Neural cell (in vitro differentiated cells): ENCODE results near the gene PTPRB. TPM values are rescaled to one million over a fixed set of nuclear protein-coding genes. Genes with fewer than 3 reads are reported as not detected.

ENCODE experiments used
- H2AFZ ChIP-seq: fragments of 200-600, 300-800 bp; sonication (generic), shearing (Covaris generic); 2 replicates; pipeline ENCODE4 v1.6.0; 2014; ENCODE audit warnings: low read depth, mild to moderate bottlenecking, antibody characterized with exemption, low read length, moderate library complexity
- H3F3A ChIP-seq: fragments of 200-600 bp; shearing (Covaris generic); 2 replicates; pipeline ENCODE4 v1.6.1; 2016; ENCODE audit warnings: mild to moderate bottlenecking, moderate library complexity, mixed read lengths, antibody characterized with exemption, low read length; ENCODE audit not compliant: insufficient read depth, poor library complexity, severe bottlenecking
- H3K27ac ChIP-seq: fragments of 200-600, 300-800 bp; sonication (generic), shearing (Covaris generic); 2 replicates; pipeline ENCODE4 v1.5.1; 2014; ENCODE audit warnings: mild to moderate bottlenecking, low read length, moderate library complexity
- H3K27me3 ChIP-seq: fragments of 300-800, 200-600 bp; sonication (generic), shearing (Covaris generic); 2 replicates; pipeline ENCODE4 v1.6.0; 2014; ENCODE audit warnings: mild to moderate bottlenecking, low read depth, low read length, moderate library complexity; ENCODE audit not compliant: insufficient read depth
- H3K36me3 ChIP-seq: fragments of 300-800, 200-600 bp; sonication (generic), shearing (Covaris generic); 2 replicates; pipeline ENCODE4 v1.5.1; 2014; ENCODE audit warnings: mild to moderate bottlenecking, antibody characterized with exemption, low read length, moderate library complexity; ENCODE audit not compliant: insufficient read depth
- H3K4me2 ChIP-seq: fragments of 300-800, 200-600 bp; sonication (generic), shearing (Covaris generic); 2 replicates; pipeline ENCODE4 v1.6.0; 2014; ENCODE audit warnings: mild to moderate bottlenecking, low read length
- H3K4me3 ChIP-seq: fragments of 300-800, 200-600 bp; sonication (generic), shearing (Covaris generic); 2 replicates; pipeline ENCODE4 v1.5.1; 2014; ENCODE audit warnings: mild to moderate bottlenecking, low read length, moderate library complexity
- H3K79me2 ChIP-seq: fragments of 200-600 bp; shearing (Covaris generic); replicated peaks from 2 replicates; pipeline ENCODE4 v1.6.0; 2014; ENCODE audit warnings: mild to moderate bottlenecking, low read length, moderate library complexity; ENCODE audit not compliant: insufficient read depth
- H3K9ac ChIP-seq: fragments of 300-800, 200-600 bp; sonication (generic), shearing (Covaris generic); 2 replicates; pipeline ENCODE4 v1.6.1; 2016; ENCODE audit warnings: mild to moderate bottlenecking, low read length, mixed read lengths
- H3K9me2 ChIP-seq: fragments of 200-600 bp; shearing (Covaris generic); 2 replicates; pipeline ENCODE4 v1.6.1; 2016; ENCODE audit warnings: mild to moderate bottlenecking, low read length, mixed read lengths; ENCODE audit not compliant: insufficient read depth
- H3K9me3 ChIP-seq: fragments of 200-600, 300-800 bp; sonication (generic), shearing (Covaris generic); 2 replicates; pipeline ENCODE4 v1.6.1; 2016; ENCODE audit warnings: mild to moderate bottlenecking, mixed run types, low read length, moderate library complexity, mixed read lengths
- H4K20me1 ChIP-seq: fragments of 200-600 bp; shearing (Covaris generic); 2 replicates; pipeline ENCODE4 v1.6.1; 2016; ENCODE audit warnings: mild to moderate bottlenecking, mixed run types; ENCODE audit not compliant: insufficient read depth
- EP300 ChIP-seq: fragments of 450-650 bp; conservative IDR thresholded peaks from 2 replicates; pipeline ENCODE4 v1.6.1; 2014; ENCODE audit warnings: antibody characterized with exemption, mild to moderate bottlenecking, moderate library complexity; ENCODE audit not compliant: poor library complexity, severe bottlenecking
- EZH2 ChIP-seq: fragments of 200-600, 300-800 bp; shearing (Covaris generic), sonication (generic); IDR thresholded peaks from 2 replicates; pipeline ENCODE4 v1.6.1; 2014; ENCODE audit warnings: antibody characterized with exemption, low read length, borderline replicate concordance, mild to moderate bottlenecking; ENCODE audit not compliant: insufficient read depth, poor library complexity, severe bottlenecking
- MXI1 ChIP-seq: fragments of 450-650 bp; conservative IDR thresholded peaks from 2 replicates; pipeline ENCODE4 v1.6.1; 2014; ENCODE audit warnings: antibody characterized with exemption, mild to moderate bottlenecking; ENCODE audit not compliant: poor library complexity, severe bottlenecking
- POLR2AphosphoS5 ChIP-seq: IDR thresholded peaks from 2 replicates; pipeline ENCODE4 v1.6.1; 2012
- RAD21 ChIP-seq: fragments of 450-650 bp; conservative IDR thresholded peaks from 2 replicates; pipeline ENCODE4 v1.6.1; 2014; ENCODE audit warnings: antibody characterized with exemption, mild to moderate bottlenecking, moderate library complexity
- REST ChIP-seq: IDR thresholded peaks from 2 replicates; pipeline ENCODE4 v1.6.1; 2012; ENCODE audit warnings: borderline replicate concordance
- SMC3 ChIP-seq: fragments of 450-650 bp; conservative IDR thresholded peaks from 2 replicates; pipeline ENCODE4 v1.6.1; 2014; ENCODE audit warnings: antibody characterized with exemption, mild to moderate bottlenecking, moderate library complexity; ENCODE audit not compliant: poor library complexity
- TAF1 ChIP-seq: IDR thresholded peaks from 2 replicates; pipeline ENCODE4 v1.6.1; 2012; ENCODE audit warnings: low read depth
- polyA plus RNA-seq: library from polyadenylated mRNA; depleted of rRNA; stranded (reverse); fragments of >200 nt; gene quantifications from 2 replicates; pipeline ENCODE4 v1.2.3, GENCODE V29; 2014
- TF ChIP-seq, protein P1 (sequence below): fragments of 450-650 bp; IDR thresholded peaks from 2 replicates; pipeline ENCODE4 v1.5.1; 2014; ENCODE audit warnings: antibody characterized with exemption, mild to moderate bottlenecking, moderate library complexity; ENCODE audit not compliant: poor library complexity, severe bottlenecking

Gene PTPRB
- polyA plus RNA-seq, 1 donor from 2014 or later = 0.26 TPM

DNA sequence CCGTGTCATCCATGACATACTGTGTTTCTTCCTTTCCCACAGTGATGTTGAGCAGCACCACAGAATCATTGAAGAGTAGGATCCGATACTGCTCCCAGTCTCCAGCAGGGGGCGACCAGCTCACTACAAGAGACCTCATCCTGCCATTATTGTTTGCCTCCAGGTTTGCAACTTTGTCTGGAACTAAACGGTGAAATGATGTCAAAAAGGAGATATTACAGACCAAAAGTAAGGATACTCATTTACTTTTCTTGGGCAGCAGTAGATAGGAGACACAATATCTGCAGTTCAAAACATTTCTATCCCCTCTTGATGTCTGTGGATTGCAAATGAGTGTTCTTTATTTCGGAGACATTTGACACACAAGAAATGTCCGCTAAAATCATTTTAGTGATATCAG lies 47.2 kb downstream of the PTPRB start:
- no peak overlapping the region for H3K4me3 ChIP-seq
- H2AFZ ChIP-seq = no peak overlapping the region
- no peaks in the 10 kb centered on the region for H3F3A ChIP-seq
- no peaks in the 10 kb centered on the region for H3K9me2 ChIP-seq
- no peaks in the 10 kb centered on the region for H3K27me3 ChIP-seq
- no peaks in the 10 kb centered on the region for H3K79me2 ChIP-seq
- H3K36me3 ChIP-seq = no peaks in the 10 kb centered on the region
- H3K9me3 ChIP-seq = no peaks in the 10 kb centered on the region
- no peaks in the 10 kb centered on the region for H4K20me1 ChIP-seq
- no peak overlapping the region for H3K9ac ChIP-seq
- H3K27ac ChIP-seq = no peak overlapping the region
- no peak overlapping the region for H3K4me2 ChIP-seq
- TF ChIP-seq POLR2AphosphoS5 (no peak), REST (no peak), EZH2 (no peak), SMC3 (peak; percentile 71), RAD21 (peak; percentile 63)
- TF ChIP-seq, protein P1, sequence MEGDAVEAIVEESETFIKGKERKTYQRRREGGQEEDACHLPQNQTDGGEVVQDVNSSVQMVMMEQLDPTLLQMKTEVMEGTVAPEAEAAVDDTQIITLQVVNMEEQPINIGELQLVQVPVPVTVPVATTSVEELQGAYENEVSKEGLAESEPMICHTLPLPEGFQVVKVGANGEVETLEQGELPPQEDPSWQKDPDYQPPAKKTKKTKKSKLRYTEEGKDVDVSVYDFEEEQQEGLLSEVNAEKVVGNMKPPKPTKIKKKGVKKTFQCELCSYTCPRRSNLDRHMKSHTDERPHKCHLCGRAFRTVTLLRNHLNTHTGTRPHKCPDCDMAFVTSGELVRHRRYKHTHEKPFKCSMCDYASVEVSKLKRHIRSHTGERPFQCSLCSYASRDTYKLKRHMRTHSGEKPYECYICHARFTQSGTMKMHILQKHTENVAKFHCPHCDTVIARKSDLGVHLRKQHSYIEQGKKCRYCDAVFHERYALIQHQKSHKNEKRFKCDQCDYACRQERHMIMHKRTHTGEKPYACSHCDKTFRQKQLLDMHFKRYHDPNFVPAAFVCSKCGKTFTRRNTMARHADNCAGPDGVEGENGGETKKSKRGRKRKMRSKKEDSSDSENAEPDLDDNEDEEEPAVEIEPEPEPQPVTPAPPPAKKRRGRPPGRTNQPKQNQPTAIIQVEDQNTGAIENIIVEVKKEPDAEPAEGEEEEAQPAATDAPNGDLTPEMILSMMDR = peak; percentile 66

DNA sequence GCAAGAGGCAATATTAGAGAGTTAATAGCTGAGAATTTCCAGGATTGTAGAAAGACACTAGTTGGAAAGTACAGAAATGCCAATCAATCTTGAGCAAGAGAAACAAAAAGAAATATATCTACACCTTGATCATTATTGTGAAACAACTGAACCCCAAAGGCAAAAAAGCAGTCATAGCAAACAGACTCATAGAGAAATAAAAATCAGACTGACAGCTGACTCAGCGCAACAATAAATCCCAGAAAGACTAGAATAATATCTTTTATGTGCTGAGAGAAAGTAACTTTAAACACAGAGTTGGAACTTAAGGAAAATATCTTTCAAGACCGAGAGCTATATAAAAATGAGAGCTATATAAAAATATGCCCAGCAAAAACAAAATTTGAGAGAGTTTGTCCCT lies 52.9 kb downstream of the PTPRB start:
- Histone ChIP-seq H3K36me3 (no peaks in the 10 kb centered on the region), H3K4me3 (no peak overlapping the region), H4K20me1 (no peaks in the 10 kb centered on the region), H3K9me3 (no peaks in the 10 kb centered on the region), H3K27ac (no peak overlapping the region), H3K9me2 (no peaks in the 10 kb centered on the region), H3K4me2 (no peak overlapping the region), H3F3A (no peaks in the 10 kb centered on the region), H2AFZ (no peak overlapping the region), H3K9ac (no peak overlapping the region), H3K79me2 (no peaks in the 10 kb centered on the region), H3K27me3 (no peaks in the 10 kb centered on the region)
- TF ChIP-seq EP300 = no peak
- no peak for TF ChIP-seq POLR2AphosphoS5
- no peak for TF ChIP-seq REST
- no peak for TF ChIP-seq RAD21
- TF ChIP-seq MXI1 = no peak
- TF ChIP-seq SMC3 = no peak
- TF ChIP-seq EZH2 = no peak
- TF ChIP-seq, protein P1 = no peak
- no peak for TF ChIP-seq TAF1
